ENCODE measurements around the gene RASL11A.
"Not testable (repeated sequence)": the region's sequence is repeated elsewhere in the genome, so short reads cannot be mapped to it uniquely, and the experiment has no call there.

RASL11A gene

DNA sequence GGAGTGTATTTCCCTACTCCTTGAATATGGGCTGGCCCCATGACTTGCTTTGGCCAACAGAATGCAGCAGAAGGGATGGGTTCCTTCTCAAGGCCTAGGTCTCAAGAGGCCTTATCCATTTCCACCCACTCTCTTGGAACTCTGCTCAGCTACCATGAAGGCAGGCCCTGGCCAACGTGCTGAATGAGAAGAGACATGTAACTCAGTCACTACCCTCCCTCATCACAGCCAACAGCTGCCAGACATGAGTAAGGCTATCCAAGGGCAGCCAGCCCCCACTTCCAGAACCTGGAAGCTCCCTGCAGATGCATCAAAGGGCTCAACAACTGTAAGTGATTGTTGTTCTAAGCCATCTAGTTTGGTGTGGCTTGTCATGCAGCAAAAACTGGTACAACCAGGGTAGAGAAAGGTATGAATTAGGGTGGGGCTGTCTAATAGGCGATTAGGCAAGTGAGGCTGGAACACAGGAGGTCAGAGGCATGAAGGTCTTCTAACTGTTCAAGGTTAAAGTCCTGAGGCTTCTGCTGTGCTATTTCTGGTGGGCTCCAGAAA lies 1.4 kb upstream of the RASL11A start:
- DNase-seq, result no peak

DNA sequence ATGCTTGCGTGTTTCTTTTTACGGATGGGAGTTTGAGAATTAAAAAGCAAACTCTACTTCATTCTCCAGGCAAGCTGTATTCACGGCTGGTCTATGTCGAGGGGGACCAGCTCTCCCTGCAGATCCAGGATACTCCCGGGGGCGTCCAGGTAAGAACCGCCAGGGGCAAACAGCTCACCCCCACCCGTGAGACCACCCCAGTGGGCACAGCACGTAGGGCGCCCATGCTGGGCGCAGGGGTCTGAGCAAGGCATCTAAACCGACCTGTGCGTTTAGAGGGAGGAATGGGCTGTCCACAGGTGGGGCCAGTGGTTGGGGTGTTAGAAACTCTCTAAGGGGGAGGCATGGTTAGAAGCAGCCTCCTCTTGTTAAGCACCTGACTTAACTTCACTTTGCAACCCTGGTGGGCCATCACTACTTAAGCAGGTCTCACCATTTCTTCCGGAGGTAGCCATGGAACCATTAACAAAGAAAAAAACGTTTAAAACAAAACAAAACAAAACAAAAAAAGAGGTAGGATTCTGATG lies 1.0 kb downstream of the RASL11A start:
- DNase-seq, result no peak

DNA sequence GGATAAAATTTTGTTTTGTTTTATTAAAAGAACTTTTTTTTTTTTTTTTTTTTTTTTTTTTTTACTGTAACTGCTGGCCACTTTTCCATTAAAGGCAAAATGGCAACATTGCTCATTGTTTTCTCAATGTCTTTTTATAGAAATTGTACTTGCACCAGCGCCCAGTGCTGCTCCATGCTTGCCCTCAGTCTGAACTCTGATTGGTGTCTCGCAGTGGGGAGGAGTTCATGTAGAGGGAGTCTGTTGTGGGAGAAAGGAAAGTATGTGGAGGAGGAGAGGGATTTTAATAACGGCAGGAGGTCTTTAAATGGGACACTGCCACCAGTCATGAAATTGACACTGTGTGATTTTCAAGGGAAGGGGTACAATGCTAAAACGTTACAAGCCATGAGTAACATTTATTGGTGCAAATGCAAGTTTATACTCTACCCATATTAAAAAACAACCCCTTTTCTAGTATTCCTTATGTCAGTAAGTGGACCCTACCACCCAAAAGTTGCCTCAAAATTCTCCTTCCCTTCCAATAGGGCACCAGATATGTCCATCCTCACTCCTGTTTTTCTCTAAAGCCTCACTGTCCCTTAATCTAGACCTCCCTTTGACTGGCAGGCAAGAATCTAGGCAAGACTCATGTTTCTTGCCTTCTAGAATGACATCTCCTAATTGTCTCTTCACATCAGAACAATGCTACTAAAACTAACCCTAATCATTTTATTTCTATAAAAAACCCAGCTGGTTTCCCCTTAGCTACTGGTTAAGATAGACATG lies 3.2 kb downstream of the RASL11A start:
- DNase-seq, result no peak

DNA sequence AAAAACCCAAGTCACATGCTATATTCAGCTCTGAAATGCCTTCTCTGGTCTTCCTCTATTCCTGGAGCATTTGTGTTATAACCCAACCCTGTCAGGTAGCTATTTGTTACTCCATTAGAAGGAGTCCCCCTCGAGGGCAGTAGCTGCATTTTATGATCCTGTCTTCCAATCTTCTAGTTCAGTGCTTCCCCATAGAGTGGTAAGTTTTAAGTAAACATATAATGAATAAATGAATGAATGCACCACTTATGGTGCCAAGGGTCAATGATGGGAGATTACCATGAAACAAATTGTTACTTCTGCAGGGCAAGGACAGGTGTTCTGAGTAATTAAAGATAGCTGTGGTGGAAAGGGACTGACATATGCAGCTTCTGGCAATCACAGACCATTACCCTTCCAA lies 4.0 kb downstream of the RASL11A start:
- no peak for DNase-seq

DNA sequence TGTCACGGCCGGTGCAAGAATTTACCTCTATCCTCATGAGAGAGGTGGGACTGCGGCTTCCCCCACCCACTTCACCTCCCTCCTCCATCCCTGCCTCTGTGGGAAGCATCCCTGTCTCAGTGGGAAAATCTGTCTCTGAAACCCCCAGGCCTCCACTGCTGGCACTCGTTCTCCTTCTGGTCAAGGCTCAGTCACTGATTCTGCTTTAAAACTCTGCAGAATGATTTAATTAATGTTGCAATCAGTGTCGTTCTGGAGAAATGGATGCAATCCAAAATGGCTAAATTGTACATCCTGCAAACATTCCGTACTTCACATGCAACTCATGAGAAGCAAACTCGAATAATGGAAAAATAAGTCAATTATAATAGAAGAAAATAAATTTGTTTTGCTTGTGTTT lies 5.6 kb downstream of the RASL11A start:
- no peak for DNase-seq

DNA sequence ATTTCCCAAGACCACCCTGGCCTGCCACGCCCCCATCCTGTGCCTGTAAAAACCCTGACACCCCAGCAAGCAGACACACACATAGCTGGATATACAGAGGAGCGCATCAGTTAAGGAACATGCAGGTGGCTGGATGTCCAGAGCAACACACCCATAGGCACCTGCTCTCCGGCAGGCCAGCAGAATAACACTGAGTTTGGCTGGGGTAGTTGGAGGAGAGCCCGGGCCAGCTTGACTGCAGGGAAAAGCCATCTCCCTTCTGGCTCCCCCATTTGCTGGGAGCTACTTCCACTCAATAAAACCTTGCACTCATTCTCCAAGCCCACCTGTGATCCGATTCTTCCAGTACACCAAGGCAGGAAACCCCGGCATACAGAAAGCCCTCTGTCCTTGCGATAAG lies 8.9 kb downstream of the RASL11A start:
- no peak for DNase-seq

DNA sequence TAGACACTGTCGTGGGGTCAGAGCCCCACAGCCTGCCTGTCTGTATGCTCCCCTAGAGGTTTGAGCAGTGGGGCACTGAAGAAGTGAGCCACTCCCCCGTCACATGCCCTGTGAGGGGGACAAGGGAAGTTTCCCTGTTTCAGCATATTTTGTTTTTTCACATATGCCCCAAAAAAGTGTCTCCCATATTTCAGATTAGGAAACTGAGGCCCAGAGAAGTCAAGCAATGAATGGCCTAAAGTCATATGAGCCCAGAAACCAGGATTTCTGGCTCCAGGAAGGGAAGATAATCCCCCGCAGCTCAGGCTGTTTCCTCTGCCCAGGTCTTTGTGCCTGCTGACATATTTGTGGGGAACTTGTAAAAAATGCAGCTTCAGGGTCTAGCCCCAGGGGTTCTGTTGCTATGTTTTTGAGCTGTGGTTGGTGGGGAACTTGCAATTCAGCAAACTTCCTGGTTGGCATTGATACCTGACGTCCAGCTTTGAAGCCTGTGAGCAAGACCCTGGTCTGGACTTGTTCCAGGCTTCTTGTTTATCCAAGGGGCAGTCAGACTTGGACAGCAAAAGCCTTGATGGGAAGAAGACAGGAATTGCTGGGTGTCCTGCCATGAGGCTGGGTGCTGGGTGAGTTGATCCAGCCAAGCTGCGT lies 9.5 kb downstream of the RASL11A start:
- DNase-seq, result no peak

DNA sequence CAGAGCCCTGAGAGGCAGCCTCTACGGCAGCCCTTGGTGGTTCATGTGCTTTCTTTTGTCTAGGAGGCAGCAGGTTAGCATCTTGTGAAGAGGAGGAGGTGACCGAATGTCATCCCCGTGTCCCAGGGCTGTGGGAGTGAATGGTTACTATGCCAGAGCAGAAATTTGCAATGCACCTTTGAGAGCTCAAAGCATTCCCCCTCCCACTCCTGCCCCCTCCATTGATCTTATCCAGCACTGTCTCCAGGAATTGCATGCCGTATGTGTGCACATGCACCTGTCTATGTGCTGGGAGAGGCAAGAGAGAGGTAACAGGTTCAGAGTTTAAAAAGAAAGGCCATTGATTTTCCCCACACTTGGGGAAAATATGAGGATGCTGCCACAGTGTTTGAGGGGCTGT lies 10.2 kb downstream of the RASL11A start:
- no peak for DNase-seq

DNA sequence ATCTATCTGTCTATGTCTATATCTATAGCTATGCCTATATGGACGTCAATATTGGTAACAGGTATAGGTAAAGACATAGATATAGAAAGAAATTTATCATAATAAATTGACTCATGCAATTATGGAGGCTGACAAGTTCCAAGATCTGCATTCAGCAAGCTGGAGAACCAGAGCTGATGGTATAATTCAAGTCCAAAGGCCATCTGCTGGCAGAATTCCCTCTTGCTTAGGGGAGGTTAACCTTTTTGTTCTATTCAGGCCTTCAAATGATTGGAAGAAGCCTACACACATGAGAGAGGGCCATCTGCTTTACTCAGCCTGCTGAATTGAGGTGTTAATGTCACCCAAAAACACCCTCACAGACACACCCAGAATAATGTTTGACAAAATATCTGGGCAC lies 10.8 kb downstream of the RASL11A start:
- no peak for DNase-seq

DNA sequence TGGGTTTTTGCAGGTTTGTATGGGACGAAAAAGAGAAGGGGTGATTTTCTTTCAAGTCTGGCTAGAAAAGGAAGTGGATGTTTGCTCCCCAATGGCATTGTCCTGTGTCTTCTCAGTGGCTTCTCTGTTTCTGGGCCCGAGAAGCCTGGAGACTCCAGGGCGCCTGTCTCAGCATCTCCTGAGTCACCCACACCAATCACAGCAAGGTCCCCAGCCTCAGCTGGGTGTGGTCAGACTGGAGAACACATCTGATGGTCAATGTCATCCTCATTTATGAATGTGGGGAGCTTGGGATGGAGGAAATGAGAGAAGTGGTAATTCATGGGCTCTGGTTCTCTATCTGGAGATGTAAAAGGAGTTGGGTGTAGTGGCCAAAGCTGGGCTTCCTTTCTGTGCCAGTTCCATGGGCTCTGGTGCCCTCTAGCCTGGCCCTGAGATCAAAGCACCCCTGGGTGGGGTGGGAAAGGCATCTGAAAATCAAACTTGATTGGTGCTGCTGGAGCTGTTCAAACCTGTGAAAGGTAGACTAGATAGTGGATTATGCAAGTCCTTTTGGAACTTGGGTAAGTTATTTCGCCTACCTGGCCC lies 13.4 kb downstream of the RASL11A start:
- no peak for DNase-seq

DNA sequence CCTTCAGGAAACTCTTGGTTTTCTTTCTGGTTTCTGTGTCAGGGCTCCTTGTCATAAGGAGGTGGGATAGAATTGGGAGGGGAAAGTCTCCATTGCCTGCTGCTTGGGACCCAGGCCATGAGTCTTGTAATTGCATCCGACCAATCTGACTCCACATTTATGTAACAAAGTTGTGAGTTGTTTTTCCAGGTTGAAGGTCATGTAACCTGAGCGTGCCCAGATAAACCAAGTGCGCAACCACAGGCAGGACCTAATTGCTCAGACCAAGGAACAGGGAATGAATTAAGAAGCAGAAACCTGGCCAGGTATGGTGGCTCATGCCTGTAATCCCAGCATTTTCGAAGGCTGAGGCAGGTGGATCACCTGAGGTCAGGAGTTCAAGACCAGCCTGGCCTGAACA lies 17.8 kb downstream of the RASL11A start:
- DNase-seq, result no peak

DNA sequence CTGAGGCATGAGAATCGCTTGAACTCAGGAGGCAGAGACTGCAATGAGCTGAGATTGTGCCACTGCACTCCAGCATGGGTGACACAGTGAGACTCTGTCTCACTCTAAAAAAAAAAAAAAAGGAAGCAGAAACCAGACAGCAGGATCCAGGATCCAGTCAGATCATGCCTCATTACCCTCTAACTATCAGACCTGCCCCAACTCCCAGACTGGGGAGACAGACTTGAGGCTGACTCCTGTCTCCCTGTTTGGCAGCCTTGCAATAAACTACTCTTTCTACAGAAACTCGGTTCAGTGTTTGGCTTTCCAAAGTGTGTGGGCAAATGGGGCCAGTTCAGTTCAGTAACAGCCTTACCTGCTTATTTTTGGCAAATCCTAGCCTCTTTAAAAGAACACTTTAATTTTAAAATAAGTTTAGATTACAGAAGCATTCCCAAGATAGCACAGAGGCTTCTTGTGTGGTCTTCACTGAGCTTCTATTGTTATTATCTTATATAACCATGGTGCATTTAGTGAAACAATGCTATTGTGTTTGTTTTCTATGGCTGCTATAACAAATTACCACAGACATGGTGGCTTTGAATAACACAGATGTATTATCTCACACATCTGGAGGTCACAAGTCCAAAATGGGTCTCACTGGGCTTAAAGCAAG lies 18.5 kb downstream of the RASL11A start:
- no peak for DNase-seq

DNA sequence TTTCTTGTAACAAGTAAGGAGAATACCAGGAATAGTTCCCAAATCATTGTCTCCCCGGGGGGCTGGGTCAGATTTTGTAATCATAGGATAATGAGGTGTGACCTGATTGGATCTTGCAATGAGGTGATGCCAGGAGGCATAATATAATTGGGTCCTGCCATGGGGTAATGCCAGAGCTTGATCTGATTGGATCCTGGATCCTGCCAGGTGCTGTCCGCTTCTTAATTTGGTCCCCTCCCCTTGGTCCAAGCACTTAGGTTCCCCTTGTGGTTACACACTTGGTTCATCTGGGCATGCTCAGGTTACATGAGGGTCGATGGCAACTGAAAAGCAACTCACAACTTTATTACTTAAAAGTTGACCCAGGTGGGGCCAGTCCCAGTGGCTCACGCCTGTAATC lies 20.1 kb downstream of the RASL11A start:
- DNase-seq, result no peak

DNA sequence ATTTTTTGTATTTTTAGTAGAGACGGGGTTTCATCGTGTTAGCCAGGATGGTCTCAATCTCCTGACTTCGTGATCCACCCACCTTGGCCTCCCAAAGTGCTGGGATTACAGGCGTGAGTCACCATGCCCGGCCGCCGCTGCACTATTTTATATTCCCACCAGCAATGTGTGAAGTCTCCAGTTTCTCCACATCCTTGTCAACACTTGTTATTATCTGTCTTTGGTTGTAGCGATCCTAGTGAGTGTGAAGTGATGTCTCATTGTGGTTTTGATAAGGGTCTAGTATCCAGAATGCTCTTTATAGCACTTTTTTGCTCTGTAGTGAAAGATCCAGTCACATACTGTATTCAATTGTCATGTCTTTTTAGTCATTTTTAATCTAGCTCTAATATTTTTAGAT lies 21.3 kb downstream of the RASL11A start:
- not testable (repeated sequence) for DNase-seq

DNA sequence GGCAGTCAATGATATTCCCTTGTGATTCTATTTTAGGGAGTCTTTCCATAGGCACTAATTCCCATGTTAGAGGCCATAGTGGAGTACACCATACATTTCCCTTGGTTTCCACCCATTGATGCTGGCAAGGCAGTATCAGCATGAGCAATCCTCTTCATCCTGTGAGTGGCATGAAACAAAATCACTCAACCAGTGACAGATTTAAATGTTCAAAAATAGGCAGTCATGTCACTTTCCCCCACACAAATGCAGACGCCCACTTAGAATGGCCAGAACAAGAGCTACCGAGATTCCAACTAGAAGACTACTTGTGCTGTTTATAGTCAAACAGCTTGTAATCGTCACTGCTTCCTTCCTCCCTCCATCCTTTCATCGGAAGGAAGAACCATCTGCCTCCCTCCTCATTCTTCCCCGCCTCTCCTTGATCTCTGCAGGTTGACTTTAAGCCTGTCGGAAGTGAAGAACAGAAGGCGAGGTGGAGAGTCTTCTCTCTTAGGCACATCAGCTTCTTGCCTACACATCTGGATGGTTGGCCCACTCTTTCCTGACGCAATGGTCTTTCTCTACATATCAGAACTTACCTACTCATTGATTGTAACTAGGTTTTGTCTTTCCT lies 22.6 kb downstream of the RASL11A start:
- no peak for DNase-seq

DNA sequence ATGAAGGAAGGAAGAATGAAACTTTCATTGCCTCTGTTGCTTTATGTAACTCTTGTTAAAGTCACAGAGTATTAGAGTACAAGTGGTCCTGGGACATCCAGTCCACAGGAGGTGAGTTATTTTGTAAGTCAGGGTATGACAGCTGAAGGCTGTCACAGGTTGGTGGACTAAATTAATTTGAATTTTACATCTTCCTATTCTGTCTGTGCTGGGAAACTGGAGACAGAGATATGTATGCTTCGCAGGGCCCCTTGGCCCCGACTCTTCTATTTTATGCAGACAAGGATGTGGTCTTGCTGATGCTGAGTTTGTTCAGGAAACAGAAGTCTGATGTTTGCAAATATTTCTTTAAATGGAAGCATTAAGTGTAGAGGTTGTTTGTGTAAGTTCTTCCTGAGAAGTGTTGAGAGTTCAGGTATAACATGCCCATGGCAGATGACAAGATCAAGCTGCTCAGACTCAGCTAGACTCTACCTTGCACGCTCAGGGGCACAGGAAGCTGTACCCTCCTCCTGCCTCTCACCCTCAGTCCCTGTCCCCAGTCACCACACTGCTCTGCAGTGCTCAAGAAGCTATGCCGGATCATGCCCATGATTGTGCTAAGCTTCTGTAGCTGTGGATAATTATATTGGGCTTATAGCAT lies 23.4 kb downstream of the RASL11A start:
- no peak for DNase-seq

DNA sequence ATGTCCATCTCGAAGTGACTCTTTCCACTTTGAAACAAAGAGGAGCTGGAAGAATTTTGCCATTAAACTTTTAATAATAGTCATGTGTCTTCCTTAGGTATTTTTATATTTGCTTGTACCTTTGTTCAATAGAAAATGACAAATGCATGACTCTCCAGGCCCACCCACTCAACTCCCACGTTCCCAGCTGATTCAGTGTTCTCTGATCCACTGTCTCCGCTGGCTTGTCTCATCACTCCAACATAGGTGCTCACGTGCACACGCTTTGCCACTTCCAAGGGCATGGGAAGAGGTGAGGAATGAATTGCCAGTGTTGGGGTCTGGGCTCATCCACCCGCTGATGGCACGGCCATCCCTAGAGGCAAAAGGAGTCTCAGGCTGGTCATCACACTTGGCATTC lies 24.5 kb downstream of the RASL11A start:
- DNase-seq, result peak; percentile 57

DNA sequence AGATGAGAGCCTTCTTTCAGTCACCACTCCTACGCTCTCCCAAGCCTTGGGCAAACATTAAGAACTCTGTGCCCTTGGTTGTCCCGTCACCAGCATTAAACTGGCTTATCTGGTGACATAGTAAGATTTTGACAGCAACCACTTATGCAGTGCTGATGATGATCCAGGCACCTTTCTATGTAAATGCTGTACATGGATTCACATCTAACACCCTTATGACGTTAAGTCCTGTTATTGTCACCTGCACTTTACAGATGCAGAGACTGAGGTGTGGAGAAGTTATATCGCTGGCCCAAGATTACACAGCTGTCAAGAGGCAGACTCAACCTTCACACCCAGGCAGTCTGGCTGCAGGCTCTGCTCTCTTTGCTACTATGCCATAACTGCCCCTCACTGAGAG lies 25.0 kb downstream of the RASL11A start:
- no peak for DNase-seq

DNA sequence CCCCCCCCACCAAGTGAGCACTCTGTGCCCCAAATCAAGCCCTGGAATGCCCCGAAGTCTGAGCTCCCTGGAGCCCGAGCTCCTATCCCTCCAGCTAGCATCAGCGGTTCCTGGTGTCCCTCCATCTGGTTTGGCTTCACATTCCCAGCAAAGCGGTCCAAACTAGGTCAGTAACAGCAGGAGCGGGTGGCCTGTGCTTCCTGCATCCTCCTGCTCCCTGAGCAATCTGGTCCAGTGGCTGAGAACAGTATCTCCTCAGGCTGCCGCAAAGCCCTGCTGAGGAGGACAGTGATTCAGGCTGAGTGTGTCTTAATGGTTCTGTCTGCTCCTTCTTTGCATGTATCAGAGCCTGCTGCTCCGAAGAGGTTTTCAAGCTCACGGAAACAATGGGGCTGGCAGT lies 25.9 kb downstream of the RASL11A start:
- DNase-seq, result no peak

DNA sequence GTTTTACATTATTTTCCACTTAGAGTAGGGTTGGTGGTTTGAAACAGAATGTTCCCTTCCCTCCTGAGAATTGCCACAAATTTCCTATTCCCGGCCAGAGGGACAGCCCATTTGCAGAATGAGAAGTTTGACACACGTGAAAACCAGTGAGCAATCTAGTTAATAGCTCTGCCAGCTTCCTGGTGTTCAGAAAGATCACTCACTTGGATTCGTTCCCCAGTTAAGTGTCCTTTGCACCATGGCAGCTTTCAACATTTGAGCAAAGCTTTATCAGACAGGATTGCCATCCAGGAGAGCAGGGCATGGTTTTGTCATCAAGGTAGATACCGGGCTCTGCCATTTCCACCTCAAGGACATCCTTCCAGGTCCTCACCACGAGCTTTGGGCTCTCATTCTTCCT lies 28.2 kb downstream of the RASL11A start:
- DNase-seq, result no peak

DNA sequence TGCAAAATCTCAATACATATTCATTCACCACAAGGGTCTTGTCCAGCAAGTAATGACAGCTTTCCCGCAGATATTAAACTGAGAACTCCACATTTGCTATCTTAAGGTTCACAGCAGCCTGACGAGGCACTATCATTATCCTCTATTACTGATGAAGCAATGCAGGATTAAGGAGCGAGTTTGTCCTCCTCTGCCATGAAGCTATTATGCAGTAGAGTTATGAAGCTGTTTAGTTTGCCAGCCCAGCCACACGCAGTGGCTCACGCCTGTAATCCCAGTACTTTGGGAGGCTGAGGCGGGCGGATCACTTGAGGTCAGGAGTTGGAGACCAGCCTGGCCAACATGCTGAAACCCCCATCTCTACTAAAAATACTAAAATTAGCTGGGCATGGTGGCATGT lies 29.8 kb downstream of the RASL11A start:
- DNase-seq, result not testable (repeated sequence)

DNA sequence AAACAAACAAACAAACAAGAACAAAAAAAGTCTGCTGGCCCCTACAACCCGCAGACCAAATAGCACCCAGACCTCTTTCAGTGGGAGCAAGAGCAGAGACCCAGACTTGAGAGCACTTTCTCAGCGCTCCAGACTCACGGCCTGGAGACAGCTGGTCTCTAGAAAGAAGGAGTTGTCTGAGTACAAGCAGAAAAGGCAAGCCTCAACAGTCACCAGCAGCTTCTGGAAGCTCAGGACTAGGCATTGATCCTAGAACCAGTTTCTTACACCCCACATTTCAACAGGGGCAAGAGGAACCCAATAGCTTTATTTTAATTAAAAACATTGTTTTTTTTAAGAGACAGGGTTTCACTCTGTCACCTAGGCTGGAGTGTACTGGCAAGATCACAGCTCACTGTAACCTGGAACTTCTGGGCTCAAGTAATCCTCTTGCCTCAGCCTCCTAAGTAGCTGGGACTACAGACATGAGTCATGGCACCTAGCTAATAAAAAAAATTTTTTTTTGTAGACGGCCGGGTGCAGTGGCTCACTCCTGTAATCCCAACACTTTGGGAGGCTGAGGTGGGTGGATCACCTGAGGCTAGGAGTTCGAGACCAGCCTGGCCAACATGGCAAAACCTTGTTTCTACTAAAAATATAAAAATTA lies 30.4 kb downstream of the RASL11A start:
- no peak for DNase-seq
